Ishikawa (cell line): Measurements from ENCODE around the gene CSPG4.

ENCODE experiments used
- CEBPB ChIP-seq: IDR thresholded peaks from 2 replicates; pipeline ENCODE4 v1.6.1; 2012
- CREB1 ChIP-seq: IDR thresholded peaks from 2 replicates; pipeline ENCODE4 v1.6.1; 2012; ENCODE audit warnings: low read depth
- EGR1 ChIP-seq: IDR thresholded peaks from 2 replicates; pipeline ENCODE4 v1.6.1; 2012
- EP300 ChIP-seq: IDR thresholded peaks from 2 replicates; pipeline ENCODE4 v1.6.1; 2012; ENCODE audit warnings: borderline replicate concordance
- FOXM1 ChIP-seq: IDR thresholded peaks from 2 replicates; pipeline ENCODE4 v1.6.1; 2012; ENCODE audit warnings: low read depth, borderline replicate concordance
- MAX ChIP-seq: IDR thresholded peaks from 2 replicates; pipeline ENCODE4 v1.6.1; 2012
- NFIC ChIP-seq: IDR thresholded peaks from 2 replicates; pipeline ENCODE4 v1.6.1; 2012
- RAD21 ChIP-seq: IDR thresholded peaks from 2 replicates; pipeline ENCODE4 v1.6.1; 2012; ENCODE audit warnings: low read depth
- REST ChIP-seq: IDR thresholded peaks from 2 replicates; pipeline ENCODE4 v1.6.1; 2012; ENCODE audit warnings: low read depth, mild to moderate bottlenecking
- TAF1 ChIP-seq: IDR thresholded peaks from 2 replicates; pipeline ENCODE4 v1.6.1; 2012; ENCODE audit warnings: low read depth, mild to moderate bottlenecking
- TCF12 ChIP-seq: IDR thresholded peaks from 2 replicates; pipeline ENCODE4 v1.6.1; 2012; ENCODE audit warnings: low read depth
- TEAD4 ChIP-seq: IDR thresholded peaks from 2 replicates; pipeline ENCODE4 v1.6.1; 2012
- USF1 ChIP-seq: IDR thresholded peaks from 2 replicates; pipeline ENCODE4 v1.6.1; 2012
- YY1 ChIP-seq: IDR thresholded peaks from 2 replicates; pipeline ENCODE4 v1.6.1; 2012; ENCODE audit warnings: low read depth
- ZBTB7A ChIP-seq: IDR thresholded peaks from 2 replicates; pipeline ENCODE4 v1.6.1; 2012; ENCODE audit warnings: low read depth

Gene CSPG4

DNA sequence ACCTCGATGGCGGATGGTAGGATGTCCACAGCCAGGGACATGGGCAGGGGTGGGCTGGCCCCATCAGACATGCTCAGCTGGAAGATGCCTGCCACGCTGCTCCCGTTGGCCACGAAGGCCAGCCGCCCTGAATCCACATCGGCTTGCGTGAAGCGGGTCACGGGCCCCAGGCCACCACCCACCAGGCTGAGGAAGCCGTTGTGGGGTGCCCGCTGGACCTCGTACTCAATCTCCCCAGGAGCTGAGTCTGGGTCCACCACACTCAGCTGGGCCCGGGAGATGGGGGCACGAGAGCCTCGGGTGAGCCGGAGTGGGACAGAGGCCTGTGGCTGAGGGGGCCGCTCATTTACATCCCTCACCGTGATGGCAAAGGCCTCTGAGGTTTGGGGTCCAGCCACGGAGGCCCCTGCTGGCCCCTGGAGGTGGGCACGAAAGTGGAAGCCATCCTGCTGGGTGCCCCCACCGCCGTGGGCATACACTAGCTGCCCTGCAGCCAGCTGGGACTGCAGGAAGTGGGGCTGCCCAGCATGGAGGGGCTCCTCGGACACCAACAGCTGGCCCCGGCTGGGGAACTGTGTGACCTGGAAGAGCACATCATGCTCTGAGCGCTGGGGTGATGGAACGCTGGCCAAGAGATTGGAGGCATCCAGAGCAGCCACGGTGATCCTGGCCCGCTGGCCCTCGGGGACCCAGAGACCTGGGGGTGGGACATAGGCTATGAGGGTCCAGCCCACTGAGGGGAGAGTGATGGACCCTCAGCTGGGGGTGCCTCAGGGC, 35.8 kb downstream of the CSPG4 start:
- TF ChIP-seq REST = no peak
- TF ChIP-seq TEAD4 = no peak
- TF ChIP-seq EP300 = no peak
- TF ChIP-seq CREB1 = no peak
- no peak for TF ChIP-seq EGR1
- TF ChIP-seq RAD21 = no peak
- no peak for TF ChIP-seq MAX
- no peak for TF ChIP-seq TCF12
- TF ChIP-seq YY1 = no peak
- TF ChIP-seq CEBPB = no peak

GRCh38 chr15:75675579-75676404, 36.9 kb downstream of the CSPG4 start:
- no peak for TF ChIP-seq TCF12
- no peak for TF ChIP-seq NFIC
- TF ChIP-seq RAD21 = no peak
- no peak for TF ChIP-seq TAF1
- TF ChIP-seq YY1 = no peak
- TF ChIP-seq CREB1 = no peak
- no peak for TF ChIP-seq TEAD4
- no peak for TF ChIP-seq CEBPB
- no peak for TF ChIP-seq ZBTB7A
- no peak for TF ChIP-seq REST
- TF ChIP-seq EP300 = no peak
- TF ChIP-seq MAX = no peak
- TF ChIP-seq USF1 = no peak
- no peak for TF ChIP-seq FOXM1
- TF ChIP-seq EGR1 = no peak

DNA sequence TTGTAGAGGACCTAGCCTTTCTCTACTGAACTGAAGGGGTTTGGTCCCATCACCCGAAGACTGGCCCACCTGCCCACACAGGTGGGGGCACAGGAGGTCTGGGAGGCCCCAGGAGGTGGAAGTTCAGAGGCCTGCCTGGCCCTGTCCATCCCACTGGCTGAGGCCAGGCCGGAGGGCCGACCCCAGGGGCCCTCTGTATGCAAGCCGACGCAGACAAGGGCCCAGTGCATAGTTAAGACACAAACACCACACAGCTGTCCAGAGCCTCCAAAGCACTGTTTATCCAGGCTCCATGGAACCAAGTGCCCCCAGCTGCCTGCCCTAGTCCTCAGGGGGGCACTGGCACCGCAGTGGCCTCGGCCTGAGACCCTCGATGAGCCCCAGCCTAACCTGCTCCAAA, 38.3 kb downstream of the CSPG4 start:
- TF ChIP-seq ZBTB7A (no peak), EP300 (no peak), EGR1 (no peak), TEAD4 (no peak), YY1 (no peak), REST (no peak), CREB1 (no peak), RAD21 (no peak)

DNA sequence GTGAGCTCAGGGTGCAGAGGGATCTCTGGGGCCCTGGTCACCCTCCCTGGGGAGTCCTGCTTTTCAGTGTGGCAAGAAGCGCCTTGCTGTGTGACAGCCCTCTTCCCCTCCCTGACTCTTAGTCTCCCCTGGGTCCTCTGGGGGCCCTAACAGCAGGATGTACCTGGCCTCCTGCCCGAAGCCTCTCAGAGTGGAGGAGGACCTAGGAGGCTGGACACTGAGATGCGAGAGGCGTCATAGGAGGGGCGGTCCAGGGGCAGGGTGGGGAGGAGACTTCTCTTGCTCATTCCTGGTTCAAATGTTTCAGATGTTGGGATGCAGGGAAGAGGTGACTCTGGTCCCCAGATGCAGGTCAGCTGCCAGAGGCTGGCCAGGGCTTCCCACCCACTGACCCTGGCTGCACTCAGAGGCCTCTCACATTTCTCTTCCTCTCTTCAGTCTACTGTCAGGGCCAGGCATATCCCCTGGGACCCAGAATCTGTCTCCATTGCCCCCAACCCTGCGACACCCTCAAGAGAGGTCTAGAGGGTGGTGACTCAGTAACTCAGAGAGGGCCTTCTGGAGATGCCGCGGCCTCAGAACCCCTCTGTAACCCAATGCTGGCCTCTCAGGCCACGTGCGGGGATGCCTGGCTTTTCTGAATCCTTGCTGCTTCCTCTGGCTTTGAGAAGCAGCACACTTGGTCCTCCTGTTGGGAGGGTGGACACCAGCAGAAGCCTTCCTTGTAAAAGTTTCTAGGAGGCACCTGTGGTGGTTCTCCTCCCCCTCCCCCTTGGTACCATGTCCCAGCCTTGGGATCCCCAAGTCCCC, 39.0 kb downstream of the CSPG4 start:
- no peak for TF ChIP-seq TEAD4
- no peak for TF ChIP-seq YY1
- no peak for TF ChIP-seq TCF12
- no peak for TF ChIP-seq EGR1
- TF ChIP-seq FOXM1 = no peak
- TF ChIP-seq EP300 = no peak
- no peak for TF ChIP-seq RAD21
- TF ChIP-seq TAF1 = no peak
- no peak for TF ChIP-seq MAX
- TF ChIP-seq CEBPB = no peak
- TF ChIP-seq ZBTB7A = no peak
- TF ChIP-seq NFIC = no peak
- no peak for TF ChIP-seq REST
- TF ChIP-seq USF1 = no peak
- no peak for TF ChIP-seq CREB1
